ENCODE results near the gene CTSZ. TPM values are rescaled to one million over a fixed set of nuclear protein-coding genes. Genes with fewer than 3 reads are reported as not detected.

Gene CTSZ
- total and polyA plus RNA-seq, 2 of the 4 experiments (the other 2 are of a cell fraction), result 46.1 to 88.5 TPM

DNA sequence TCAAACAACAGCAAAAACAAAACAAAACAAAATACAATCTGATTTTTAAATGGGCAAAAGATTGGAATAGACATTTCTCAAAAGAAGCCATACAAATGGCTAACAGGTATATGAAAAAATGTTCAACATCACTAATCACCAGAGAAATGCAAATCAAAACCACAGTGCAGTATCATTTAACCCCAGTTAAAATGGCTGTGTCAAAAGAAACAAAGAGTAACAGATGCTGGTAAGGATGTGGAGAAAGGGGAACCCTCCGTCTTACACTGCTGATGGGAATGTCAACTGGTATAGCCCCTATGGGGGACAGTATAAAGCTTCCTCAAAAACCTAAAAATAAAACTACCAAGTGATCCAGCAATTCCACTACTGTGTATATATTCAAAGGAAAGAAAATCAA is 36.9 kb downstream of the CTSZ start:
- TF ChIP-seq CEBPB (IDR thresholded peaks at IDR 0.05; ENCODE audit: low read depth, low read length) (no peak), RCOR1 (IDR thresholded peaks at IDR 0.05; ENCODE audit: insufficient replicate concordance, low read length) (no peak), MXI1 (IDR thresholded peaks at IDR 0.05; ENCODE audit: borderline replicate concordance, low read depth, low read length) (no peak), FOS (IDR thresholded peaks at IDR 0.05; ENCODE audit: low read depth, low read length) (no peak), RFX5 (IDR thresholded peaks at IDR 0.05; ENCODE audit: low read depth, low read length) (no peak)
- TF ChIP-seq, protein P1, sequence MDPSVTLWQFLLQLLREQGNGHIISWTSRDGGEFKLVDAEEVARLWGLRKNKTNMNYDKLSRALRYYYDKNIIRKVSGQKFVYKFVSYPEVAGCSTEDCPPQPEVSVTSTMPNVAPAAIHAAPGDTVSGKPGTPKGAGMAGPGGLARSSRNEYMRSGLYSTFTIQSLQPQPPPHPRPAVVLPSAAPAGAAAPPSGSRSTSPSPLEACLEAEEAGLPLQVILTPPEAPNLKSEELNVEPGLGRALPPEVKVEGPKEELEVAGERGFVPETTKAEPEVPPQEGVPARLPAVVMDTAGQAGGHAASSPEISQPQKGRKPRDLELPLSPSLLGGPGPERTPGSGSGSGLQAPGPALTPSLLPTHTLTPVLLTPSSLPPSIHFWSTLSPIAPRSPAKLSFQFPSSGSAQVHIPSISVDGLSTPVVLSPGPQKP (IDR thresholded peaks at IDR 0.05; ENCODE audit: borderline replicate concordance, low read depth, low read length), result no peak
- no peak overlapping the region for H4K91ac ChIP-seq (ENCODE audit: insufficient read depth, low read depth, low read length)
- H2AK5ac ChIP-seq (ENCODE audit: low read depth, low read length), result no peak overlapping the region
- dilution Hi-C loops (cut with HindIII; ENCODE audit: low sequenced_read_pairs, unreplicated experiment) (no loop called here), in situ Hi-C loops (cut with MboI; ENCODE audit: low sequenced_read_pairs) (no loop called here), intact Hi-C loops (cut with micrococcal nuclease) (no loop called here)
- H2BK15ac ChIP-seq (ENCODE audit: low read depth, low read length), result no peak overlapping the region
- H3K9me3 ChIP-seq (ENCODE audit: control insufficient read depth, insufficient read depth, low read length), result peaks cover 2% of the 10 kb centered on the region; the same call in 1 of the 2 replicates
- no peak overlapping the region for H3K14ac ChIP-seq (replicated peaks; ENCODE audit: low read depth, low read length)
- no peaks in the 10 kb centered on the region for H3K36me3 ChIP-seq (ENCODE audit: control insufficient read depth, insufficient read depth, low read length)
- BruUV-seq (replicated peaks), result no TSS peak
- no peak overlapping the region for H3K18ac ChIP-seq (ENCODE audit: low read depth, low read length)
- no peak overlapping the region for H4K8ac ChIP-seq (ENCODE audit: low read depth in 2 of 2, low read length in 2 of 2)
- no CpG with 5 or more reads among the region's 1 CpG for WGBS, 2 experiments (ENCODE audit: extremely low coverage in 2 of 2, insufficient read length in 1 of 2)
- no peak overlapping the region for H2BK5ac ChIP-seq (ENCODE audit: low read depth, low read length, poor library complexity, severe bottlenecking)
- DNase-seq, result no peak
- H3K79me1 ChIP-seq (ENCODE audit: low read depth in 1 of 2, low read length in 2 of 2), result no peaks in the 10 kb centered on the region
- H3K23ac ChIP-seq (ENCODE audit: low read depth, low read length), result no peak overlapping the region
- no peak for ATAC-seq (ENCODE audit: low read depth)
- no peaks in the 10 kb centered on the region for H4K20me1 ChIP-seq (ENCODE audit: insufficient read depth, low read length)
- no peak overlapping the region for H3K4ac ChIP-seq (ENCODE audit: low read depth, low read length)
- no peak overlapping the region for H3K56ac ChIP-seq (ENCODE audit: extremely low read depth, insufficient read depth, low read length)
- H2BK120ac ChIP-seq (ENCODE audit: low read depth, low read length), result no peak overlapping the region
- H3K27ac ChIP-seq (ENCODE audit: insufficient read depth, low read length), result no peak overlapping the region
- H3K4me1 ChIP-seq (ENCODE audit: control insufficient read depth, insufficient read depth, low read length), result no peaks in the 10 kb centered on the region
- no peak overlapping the region for H3K9ac ChIP-seq (ENCODE audit: low read depth, low read length)
- H2AFZ ChIP-seq (replicated peaks; ENCODE audit: low read length, poor library complexity), result no peak overlapping the region
- H4K5ac ChIP-seq (ENCODE audit: low read depth, low read length), result no peak overlapping the region
- H3K4me2 ChIP-seq (ENCODE audit: low read depth, low read length), result no peak overlapping the region
- no peak overlapping the region for H2AK9ac ChIP-seq (replicated peaks; ENCODE audit: low read depth, low read length, poor library complexity)
- CTCF ChIA-PET, result no interaction called here
- POLR2A ChIA-PET (ENCODE audit: unreplicated experiment), result no interaction called here
- H3K4me3 ChIP-seq (ENCODE audit: insufficient read depth, low read depth, low read length), result no peak overlapping the region
- H3K27me3 ChIP-seq (ENCODE audit: control insufficient read depth, insufficient read depth, low read length), result peaks cover 11% of the 10 kb centered on the region
- H2BK20ac ChIP-seq (ENCODE audit: low read depth, low read length), result no peak overlapping the region
- no peaks in the 10 kb centered on the region for H3K9me1 ChIP-seq (ENCODE audit: insufficient read depth, low read length)

Measured in IMR-90 (cell line).